ENCODE data around the gene FCGR3A.

The FCGR3A gene

GRCh38 chr1:161497961-161498360 lies 51.7 kb downstream of the FCGR3A start:
- H3K4me3 ChIP-seq (ENCODE audit: extremely low read depth, insufficient read depth, low read length, poor library complexity, severe bottlenecking): no peak overlapping the region
- no CpG with 5 or more reads among the region's 1 CpG for WGBS, 2 experiments (ENCODE audit: insufficient coverage in 2 of 2)
- no peak overlapping the region for H3K27ac ChIP-seq (ENCODE audit: low read depth, low read length, severe bottlenecking)
- H3K9me3 ChIP-seq (ENCODE audit: control insufficient read depth, low read length): no peaks in the 10 kb centered on the region
- H3K4me1 ChIP-seq (ENCODE audit: control insufficient read depth, insufficient read depth, low read length, poor library complexity, severe bottlenecking): no peaks in the 10 kb centered on the region
- H3K36me3 ChIP-seq (ENCODE audit: control insufficient read depth, insufficient read depth, low read length): no peaks in the 10 kb centered on the region

DNA sequence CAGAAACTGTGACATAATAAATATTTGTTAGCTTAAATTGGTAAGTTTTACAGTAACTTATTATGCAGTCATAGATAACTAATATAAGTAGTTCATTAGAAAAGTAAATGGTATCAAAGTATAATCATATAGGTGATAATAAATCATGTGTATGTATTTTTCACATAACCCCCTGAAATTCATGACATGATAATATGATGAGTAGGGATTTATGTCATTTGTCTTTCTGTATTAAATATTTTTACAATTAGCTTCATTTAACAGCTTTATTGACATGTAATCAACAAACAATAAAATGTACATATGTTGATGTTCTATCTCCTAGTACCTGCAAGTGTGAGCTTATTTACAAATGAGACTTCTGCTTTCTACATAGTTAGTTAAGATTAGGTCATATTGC lies 54.1 kb downstream of the FCGR3A start:
- H3K9me3 ChIP-seq (ENCODE audit: control insufficient read depth, low read length): no peaks in the 10 kb centered on the region
- no peaks in the 10 kb centered on the region for H3K36me3 ChIP-seq (ENCODE audit: control insufficient read depth, insufficient read depth, low read length)
- no peaks in the 10 kb centered on the region for H3K4me1 ChIP-seq (ENCODE audit: control insufficient read depth, insufficient read depth, low read length, poor library complexity, severe bottlenecking)
- no peak overlapping the region for H3K27ac ChIP-seq (ENCODE audit: low read depth, low read length, severe bottlenecking)
- H3K4me3 ChIP-seq (ENCODE audit: extremely low read depth, insufficient read depth, low read length, poor library complexity, severe bottlenecking): no peak overlapping the region

DNA sequence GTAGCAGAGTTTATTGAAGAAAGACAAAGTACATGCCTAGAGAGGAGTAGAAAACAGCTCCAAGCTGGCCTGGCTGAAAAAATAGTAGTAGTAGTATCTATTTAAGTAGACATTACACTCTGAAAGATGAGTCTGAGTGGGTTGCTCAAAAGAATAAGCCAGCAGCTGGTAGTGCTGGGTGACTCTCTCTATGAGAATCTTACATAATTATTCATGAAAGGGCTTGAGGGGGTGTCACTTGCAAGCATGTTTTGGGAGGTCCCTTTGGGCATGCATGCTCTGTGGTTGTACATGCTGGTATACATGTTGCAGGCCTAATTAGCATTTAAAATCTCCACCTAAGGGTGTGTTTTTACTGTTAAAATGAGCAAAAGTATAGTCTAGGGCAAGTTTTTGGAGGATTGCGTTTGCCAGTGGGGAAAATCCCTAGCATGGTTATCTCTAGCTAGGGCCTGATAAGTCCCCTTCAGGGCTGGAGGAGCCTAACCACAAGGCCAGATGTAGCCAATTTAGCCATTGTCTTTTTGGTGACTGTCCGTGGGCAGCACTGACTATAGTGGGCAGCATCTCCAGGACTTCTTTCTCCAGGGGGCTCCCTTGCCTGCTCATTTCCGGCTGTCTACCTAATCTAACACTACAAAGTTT lies 55.4 kb downstream of the FCGR3A start:
- no peaks in the 10 kb centered on the region for H3K36me3 ChIP-seq (ENCODE audit: control insufficient read depth, insufficient read depth, low read length)
- H3K4me1 ChIP-seq (ENCODE audit: control insufficient read depth, insufficient read depth, low read length, poor library complexity, severe bottlenecking): no peaks in the 10 kb centered on the region
- H3K4me3 ChIP-seq (ENCODE audit: extremely low read depth, insufficient read depth, low read length, poor library complexity, severe bottlenecking): no peak overlapping the region
- 67% methylated on average over 1 to 3 of the region's 3 CpGs for whole genome bisulfite sequencing, 2 experiments (ENCODE audit: insufficient coverage in 2 of 2)
- H3K27ac ChIP-seq (ENCODE audit: low read depth, low read length, severe bottlenecking): no peak overlapping the region
- no peaks in the 10 kb centered on the region for H3K9me3 ChIP-seq (ENCODE audit: control insufficient read depth, low read length)

DNA sequence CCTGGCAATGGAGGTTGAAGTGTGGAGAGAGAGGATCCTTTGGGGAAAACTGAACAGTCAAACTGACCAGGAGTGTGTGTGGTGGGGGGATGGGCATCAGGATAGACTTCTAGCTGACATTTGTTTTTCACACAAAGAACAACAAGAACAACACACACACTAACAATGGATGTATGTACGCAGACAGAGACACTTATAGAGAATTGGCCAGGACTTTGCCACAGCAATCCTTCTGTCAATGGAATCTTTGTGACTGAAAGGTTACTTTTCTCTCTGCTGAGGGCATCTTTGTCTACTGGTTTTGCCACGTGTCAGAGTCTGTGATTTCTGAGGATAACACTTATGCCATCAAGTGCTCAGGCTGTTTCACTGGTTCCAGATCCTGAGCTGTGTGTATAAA lies 56.8 kb downstream of the FCGR3A start:
- Histone ChIP-seq H3K4me3 (ENCODE audit: extremely low read depth, insufficient read depth, low read length, poor library complexity, severe bottlenecking) (no peak overlapping the region), H3K36me3 (ENCODE audit: control insufficient read depth, insufficient read depth, low read length) (no peaks in the 10 kb centered on the region), H3K9me3 (ENCODE audit: control insufficient read depth, low read length) (no peaks in the 10 kb centered on the region), H3K4me1 (ENCODE audit: control insufficient read depth, insufficient read depth, low read length, poor library complexity, severe bottlenecking) (no peaks in the 10 kb centered on the region), H3K27ac (ENCODE audit: low read depth, low read length, severe bottlenecking) (no peak overlapping the region)
- WGBS, 2 experiments (ENCODE audit: insufficient coverage in 2 of 2): 60 to 100% methylated on average over 1 of the region's 2 CpGs
